EL (cell line): Measurements from ENCODE around the gene ADD2.
"Not testable (repeated sequence)": the region's sequence is repeated elsewhere in the genome, so short reads cannot be mapped to it uniquely, and the experiment has no call there.

ENCODE experiments used
- DNase-seq: peaks from one replicate; pipeline ENCODE4 v3.0.0-alpha.2; 2016

The ADD2 gene

DNA sequence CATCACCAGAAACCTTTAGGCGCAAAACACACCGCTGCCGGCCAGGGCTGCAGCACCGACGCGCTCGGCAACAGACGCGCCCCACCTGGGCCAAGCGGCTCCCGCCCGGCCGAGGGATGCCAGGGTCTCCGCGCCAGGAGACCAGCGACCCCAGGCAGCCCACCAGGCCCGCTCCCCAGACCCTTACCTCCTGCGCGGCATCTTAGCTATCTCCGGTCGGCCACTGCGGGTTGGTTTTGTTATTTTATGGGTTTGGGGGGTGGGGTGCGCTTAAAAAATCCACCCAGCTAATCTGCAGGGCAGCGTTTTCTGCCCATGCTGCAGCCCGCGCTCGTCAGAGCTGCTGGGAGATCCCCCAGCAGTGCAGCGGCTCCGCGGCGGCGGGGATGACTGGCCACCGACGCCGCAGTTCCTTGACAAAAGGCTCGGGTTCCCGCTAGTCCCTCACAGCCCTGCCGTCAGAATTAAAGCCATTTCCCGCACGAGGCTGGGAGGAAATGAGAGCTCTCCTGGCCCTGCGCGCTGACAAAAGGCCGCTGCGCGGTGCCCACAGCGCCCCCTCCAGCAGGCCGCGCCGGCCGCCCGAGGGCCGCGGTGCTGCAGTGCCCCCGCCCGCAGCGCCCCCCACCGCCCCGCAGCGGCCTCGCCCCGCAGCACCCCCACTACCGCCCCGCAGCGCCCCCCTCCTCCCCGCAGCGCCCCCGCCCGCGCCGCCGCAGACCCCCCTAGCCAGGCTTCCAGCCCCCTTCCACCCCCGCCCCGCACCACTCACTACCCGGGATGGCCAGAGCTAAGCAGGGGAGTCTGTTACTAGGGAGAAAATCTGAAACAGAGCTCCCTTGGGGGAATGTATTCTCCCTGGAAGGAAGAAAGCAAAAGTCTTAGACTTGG is at the start of gene ADD2:
Gene ADD2 (minus strand): TSS at position 502 of the 891 bp plus-strand sequence. CDS start 61,792 bp downstream, outside the sequence.
- DNase-seq, result peak; percentile 41

DNA sequence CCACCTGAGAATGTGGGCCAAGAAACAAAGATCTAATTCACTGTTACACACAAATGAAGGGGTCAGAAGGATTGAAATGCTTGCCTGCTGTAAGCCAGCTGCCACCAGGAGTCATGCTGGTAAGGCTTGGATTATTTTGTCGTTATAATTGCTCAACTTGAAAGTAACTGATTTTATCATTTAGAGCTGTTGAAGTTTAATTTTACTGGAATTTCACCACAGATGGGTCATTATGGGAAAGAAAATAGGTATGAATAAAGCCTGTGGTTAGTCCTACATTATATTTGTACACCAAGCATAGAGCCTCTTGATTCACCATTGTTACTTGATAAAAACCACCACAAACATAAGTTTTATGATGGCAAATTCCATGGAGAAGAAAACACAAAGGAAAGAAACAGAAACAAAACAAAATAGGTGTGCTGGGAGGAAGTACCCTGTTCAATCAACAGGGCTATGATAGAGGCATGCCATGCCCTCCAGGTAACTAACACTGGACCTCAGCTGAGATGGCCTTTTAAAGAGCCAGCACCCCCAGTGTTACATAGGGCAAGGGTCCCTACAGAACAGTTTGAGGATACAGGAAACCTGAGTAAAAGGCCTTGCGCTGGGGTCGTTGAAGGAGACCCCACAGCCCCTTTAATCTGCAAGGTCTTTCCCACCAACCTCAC is 49.4 kb upstream of the ADD2 start:
- DNase-seq, result no peak

DNA sequence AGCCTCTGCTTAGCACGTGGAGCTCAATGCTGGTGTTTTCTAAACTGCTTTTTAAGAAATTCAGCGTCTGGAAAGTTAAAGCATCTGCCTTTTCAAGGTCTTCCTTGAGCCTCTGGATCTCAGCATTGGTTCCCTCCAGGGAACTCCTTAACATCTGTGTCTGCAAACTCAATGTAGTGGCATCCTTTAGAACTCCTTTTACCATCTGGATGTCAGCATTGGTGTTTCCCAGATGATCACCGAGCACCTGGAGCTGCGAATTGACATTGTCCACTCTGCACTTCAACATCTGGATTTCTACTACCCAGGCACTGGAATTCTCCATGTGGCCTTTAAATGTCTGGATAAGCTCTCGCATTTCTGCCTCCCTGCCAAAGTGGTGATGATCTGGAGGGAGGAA is 48.7 kb upstream of the ADD2 start:
- no peak for DNase-seq

DNA sequence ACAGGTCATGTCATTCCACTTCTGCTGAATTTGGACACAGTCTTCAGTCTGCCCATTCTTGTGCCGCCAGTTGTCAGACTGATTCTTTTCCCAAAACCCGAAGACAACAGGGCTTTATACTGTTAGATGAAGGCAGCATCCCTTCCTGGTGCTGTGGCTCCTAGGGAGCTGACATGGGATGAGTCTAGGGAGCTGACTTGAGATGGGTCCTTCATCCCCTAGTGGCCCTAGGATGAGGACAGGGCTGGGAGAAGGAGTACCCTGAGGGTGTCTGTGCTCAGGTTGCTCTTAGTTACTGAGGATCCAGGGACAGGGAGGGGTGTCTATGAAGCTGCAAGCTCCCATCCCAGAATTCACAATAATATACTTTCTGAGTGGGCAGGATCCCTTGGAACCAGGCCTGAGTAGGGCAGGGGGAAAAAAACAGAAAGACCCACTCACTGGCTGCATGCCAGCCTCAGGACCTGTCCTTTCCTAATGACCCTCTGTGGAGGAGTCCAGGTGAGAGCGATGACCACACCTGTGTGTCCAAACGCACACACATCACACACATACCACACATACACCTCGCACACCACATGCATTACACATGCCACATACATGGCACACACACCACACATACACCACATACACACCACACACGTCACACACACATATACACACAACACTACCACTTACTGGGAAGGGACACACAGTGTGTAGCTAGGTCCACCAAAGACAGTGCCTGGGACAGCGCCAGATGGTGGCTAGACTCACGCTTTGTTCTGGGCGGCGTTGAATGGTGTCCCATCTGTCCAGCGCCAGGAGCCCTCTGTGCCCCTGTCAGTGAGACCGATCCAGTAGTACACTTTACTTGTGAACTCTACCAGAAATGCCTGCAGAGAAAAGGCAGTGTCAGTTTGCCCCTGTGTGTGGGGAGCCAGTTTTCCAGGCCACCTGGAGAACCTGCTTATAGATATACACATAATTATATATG is 41.3 kb upstream of the ADD2 start:
- DNase-seq, result no peak

GRCh38 chr2:70807828-70808118 is 39.8 kb upstream of the ADD2 start:
- no peak for DNase-seq

DNA sequence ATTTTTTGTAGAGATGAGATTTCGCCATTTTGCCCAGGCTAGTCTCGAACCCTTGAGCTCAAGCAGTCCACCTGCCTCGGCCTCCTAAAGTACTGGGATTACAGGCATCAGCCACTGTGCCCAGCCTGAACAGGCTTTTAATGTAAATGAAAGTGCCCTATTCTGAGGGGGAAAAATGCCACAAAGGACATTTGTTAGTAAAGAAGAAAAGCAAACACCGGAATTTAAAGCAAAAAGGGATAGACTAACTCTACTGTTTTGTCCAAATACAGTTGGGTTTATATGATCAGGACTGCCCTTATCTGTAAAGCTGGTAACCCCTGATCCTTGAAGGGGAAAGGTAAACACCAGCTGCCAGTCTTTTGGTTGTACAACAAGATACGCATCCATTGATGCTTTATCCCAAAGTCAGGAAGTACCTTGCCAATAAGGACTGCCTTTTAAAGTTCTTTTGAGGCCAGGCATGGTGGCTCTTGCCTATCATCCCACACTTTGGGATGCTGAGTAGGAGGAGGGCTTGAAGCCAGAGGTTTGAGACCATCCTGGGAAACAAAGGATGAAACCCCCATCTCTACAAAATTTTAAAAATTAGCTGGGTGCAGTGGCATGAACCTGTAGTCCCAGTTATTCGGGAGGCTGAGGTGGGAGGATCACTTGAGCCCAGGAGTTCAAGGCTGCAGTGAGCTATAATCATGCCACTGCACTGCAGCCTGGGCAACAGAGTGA is 39.3 kb upstream of the ADD2 start:
- DNase-seq, result no peak

GRCh38 chr2:70806620-70807019 is 38.6 kb upstream of the ADD2 start:
- DNase-seq, result no peak

GRCh38 chr2:70806013-70806412 is 38.0 kb upstream of the ADD2 start:
- DNase-seq, result no peak

DNA sequence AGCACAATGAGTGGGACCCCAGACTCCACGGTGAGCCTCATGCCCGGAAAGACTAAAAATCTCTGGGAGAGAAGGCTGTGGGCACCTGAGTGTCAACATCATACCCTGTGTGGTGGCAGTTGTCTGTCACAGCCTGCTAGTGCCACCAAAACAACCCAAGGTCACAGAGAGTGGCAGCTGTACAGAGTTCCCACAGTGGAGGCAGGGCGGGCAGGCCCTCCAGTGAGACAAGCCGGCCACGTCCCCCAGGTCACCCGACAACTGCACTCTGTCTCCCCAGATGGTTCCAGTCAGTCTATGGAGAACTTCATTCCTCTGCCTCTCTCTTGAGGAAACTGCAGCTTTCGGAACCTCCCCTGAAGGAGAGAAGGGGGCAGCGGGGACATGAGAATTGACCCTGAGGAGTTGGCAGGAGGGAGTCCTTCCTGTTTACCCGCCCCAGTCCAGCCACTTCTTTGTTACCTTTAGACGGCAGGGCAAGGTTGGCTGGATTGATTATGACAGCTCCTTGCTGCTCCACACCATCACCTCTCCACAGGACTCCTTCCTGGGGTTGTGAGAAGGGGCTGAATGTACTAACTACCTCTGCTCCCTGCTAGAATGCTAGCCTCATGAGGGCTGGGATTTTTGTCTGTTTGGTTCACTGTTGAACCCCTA is 33.7 kb upstream of the ADD2 start:
- DNase-seq, result no peak

- no peak for DNase-seq
Observed at GRCh38 chr2:70799706-70800105, 31.7 kb upstream of the ADD2 start.

GRCh38 chr2:70797996-70798395 is 30.0 kb upstream of the ADD2 start:
- DNase-seq, result not testable (repeated sequence)

DNA sequence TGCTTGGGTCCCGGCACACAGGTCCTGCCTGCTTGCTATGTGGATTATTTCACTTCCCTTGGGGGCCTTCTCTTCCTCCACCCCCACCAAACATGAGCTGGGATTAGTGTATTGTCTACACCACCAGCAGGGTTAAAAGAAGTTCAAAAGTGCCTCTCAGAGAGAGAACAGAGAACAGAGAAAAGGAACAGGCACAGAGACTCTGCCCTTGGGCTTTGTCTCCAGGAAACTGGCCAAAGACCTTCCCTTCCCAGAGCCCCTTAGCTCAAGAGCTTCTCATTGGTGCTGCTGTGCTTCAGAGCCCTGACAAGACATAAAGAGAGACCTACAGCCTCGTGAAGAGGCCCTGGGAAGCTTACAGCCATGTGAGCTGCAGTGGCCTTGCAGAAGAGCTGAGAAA is 29.5 kb upstream of the ADD2 start:
- DNase-seq, result no peak

- DNase-seq, result no peak
Observed at GRCh38 chr2:70796262-70796661, 28.3 kb upstream of the ADD2 start.

GRCh38 chr2:70795164-70795995 is 27.4 kb upstream of the ADD2 start:
- no peak for DNase-seq

GRCh38 chr2:70793450-70793849 is 25.4 kb upstream of the ADD2 start:
- no peak for DNase-seq

GRCh38 chr2:70790136-70790828 is 22.3 kb upstream of the ADD2 start, which contains the start of gene FIGLA:
Gene FIGLA, minus strand, starts transcription at chr2:70790643. Its CDS starts 5 bp downstream, at chr2:70790638.
- DNase-seq, result no peak

DNA sequence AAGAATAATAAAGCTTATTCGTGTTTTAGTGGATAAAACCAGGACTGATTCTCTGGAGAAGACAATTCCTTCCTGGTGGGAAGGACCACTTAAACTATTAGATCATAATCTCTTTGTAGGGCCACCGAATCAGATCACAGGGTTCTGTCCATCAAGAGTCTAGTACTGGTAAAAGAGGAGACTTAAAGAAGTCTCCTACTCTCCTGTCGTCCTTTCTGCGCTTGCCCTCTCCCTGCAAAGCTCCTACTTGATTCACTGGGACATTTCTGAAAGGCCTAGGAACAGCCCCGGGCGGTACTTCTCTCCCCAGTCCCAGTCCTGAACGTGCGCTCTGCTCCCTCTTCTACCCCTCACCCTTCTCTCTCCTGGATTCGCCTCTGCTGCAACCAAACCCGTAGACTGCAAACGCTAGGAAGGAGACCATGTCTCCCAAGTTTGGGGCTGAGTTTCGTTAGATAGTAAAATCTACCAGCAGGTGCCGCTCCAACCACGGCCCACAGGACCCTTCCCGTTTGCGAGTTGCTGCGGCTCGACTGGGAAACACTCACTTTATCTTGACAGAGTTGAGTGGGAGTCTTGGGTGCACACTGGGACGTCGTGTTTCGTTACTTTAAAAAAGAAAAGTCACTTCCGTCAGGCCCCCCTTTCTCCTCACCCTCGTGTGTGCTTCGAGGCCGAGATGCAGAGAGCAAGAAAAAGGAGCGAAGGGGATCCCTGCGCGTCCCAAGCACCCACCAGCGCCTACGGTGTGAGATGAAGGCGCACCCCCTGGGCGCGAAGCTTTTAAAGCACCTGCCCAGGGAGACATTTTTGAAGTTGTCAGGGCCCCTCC is 21.5 kb upstream of the ADD2 start:
- peak; percentile 62 for DNase-seq

DNA sequence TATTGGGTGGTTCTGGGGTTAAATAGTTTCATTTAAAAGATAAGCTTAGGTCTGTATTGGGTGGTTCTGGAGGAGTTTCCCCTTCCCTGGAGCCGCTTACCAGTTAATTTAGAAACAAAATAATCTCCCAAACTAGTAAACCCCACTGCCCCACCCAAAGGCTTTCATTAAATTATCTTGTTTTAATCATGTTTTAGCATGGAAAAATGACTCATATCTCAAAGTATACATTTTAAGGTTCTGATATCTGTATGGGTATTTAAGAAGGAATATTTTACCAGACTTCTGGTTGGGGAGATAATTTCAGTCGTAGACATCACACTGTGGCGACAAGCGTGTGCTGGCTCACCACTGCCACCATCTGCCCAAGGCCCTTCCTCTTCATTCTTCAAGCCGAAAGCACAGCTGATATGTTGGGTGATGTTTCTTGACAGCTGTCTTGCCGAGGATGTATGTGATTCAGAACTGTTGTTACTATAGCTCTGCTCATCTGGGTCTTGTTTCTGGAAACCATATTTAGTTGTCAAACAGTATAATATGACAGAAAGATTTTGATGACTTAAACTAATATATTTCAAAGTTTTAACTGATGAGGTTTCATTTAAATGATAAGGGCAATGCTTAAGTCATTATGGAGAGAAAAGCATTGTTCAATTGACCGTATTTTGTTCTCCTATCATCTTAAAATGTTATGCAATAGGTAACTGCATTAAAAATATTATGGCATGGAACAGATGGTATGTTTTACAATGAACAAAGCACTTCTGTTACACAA is 17.3 kb upstream of the ADD2 start:
- DNase-seq, result peak; percentile 14

DNA sequence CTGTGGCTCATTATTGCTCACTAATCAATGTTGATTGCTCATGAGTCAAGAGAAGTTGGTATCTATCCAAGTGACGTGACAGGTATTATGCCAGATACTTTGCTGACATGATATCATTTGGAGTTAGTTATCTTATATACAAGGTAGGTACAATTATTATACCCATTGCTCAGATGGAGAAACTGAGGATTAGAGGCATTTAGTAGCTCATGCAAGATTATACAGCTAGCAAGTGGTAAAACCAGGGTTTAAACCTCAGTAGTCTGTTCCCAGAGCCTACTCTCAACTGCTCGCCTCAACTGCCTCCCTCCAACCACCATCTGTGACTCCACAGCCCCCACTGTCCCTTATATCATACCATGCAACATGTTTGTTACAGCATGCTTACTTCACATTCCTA is 16.3 kb upstream of the ADD2 start:
- DNase-seq, result no peak
